OCI-M2 (cell line): Measurements from ENCODE around the gene HAS3.
"Not testable (repeated sequence)": the region's sequence is repeated elsewhere in the genome, so short reads cannot be mapped to it uniquely, and the experiment has no call there.

Source experiments
- DNase-seq: peaks from one replicate; lab custom pipeline; 2025; ENCODE audit not compliant: unreplicated experiment; lab: John Stamatoyannopoulos, UW

HAS3 gene

DNA sequence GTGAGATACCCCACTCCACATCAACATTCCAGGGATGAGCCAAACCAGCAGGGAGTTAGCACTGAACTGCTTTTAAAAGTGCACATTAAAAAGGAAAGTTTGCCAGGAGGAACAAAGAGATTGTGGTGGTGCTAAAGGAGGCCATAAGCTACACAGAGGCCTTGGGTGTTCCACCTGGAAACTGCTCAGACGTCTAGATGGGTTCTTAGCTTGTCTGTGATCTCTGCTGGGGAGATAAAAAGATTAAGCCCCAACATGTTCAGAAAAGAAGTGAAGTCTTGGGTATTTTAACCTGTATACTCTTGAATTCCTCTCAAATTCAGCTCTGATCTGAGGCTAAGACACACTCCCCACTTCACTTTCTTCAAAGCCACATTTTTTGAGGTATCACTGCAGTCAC is 10.4 kb downstream of the HAS3 start:
- DNase-seq: no peak

DNA sequence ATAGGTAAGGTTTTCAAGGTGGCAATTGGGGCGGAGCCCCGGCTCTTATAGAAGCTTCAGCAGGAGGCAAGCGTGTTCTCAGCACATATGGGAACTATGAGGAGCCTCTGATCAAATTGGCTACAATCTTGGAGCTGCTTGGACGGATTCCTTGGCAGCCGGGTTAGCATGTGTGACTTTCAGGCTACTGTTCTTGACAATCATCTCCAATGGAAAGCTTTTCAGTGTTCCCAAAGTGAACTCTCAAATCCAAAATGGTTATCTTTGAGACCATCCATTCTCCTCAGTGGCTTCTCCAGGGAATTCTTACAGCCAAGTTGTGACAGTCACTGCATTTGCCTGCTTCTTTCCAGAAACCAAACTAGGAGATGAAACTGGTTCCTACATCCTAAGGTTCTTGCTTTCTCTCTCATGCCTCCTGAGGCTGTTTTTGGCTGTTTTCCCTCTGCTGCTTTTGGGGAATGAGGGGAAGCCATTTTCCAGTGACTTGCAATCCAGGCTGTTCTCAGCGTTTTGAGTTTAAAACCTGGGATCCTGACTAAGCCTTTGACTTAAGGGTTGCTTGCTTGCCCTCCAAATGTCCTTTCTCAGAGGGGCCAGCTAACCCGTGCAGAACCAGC is 10.9 kb downstream of the HAS3 start:
- no peak for DNase-seq

DNA sequence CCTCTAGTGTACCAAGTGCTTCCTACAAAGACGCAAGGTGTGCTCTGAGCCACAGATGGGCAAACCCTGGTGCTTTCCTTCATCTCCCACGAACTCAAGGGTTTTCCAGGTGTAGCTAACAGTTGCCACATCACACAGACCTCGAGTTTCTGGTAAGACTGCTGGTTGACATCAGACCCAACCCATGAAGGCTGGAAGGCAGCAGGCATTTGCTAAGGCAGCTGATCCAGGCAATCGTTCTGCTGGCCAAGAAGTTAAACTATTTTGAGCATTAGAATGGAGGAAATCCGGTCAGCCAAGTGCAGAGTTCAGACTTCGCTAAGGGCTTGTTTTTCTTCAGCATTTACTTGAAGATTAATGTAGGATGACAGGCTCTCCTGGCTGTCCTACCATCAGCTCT is 11.5 kb downstream of the HAS3 start:
- no peak for DNase-seq

DNA sequence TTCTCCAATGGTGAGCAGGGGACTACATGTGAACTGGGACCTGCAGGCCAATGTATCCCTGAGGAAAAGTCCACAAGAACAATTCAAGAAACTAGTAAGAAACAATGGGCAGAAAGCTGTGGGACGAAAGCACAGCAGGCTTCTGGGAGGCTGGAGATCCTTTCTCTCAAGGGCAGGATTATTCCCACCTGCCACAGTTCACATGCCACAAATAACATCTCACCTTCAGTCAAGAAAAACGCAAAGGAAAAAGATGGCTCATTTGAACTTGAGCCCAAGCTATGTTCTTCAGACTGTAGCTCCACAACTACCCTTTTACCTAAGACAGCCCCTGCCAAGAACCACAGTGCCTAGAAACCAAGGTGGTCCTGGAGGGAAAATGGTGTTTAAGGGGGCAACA is 13.0 kb downstream of the HAS3 start:
- no peak for DNase-seq

DNA sequence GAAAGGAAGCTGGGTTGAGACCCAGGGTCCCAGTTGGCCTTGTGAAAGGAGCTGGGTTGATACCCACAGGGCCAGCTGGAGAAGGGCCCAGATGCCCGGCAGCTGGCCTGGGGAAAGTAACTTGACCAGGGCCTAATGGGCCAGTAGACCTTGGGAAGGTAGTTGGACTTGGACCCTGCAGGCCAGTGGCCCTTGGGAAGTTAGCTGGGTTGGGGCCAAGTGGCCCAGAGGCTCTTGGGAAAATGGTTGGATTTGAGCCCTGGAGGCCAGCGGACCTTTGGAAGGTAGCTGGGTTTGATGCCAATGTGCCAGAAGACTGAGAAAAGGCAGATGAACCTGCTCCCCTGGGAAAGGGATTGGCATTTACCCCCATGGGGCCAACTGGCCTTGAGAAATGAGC is 13.5 kb downstream of the HAS3 start:
- DNase-seq: no peak

DNA sequence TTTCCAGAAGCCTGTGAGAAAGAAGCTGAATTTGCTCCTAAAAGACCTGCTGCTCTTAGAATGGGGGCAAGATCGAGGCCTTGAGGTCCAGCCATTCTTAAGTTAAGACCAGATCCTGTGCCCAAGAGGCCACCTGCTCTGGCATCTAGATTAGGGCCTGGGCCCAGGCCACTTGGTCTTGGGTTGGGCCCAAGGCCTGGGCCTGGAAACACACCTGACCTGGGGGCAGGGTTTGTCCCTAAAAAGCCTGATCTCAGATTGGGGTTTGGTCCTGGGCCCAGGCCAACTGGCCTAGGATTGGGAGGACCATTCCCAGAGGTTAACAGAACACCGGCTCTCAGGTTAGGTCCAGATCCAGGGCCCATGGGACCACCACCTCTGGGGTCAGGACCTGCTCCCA is 14.1 kb downstream of the HAS3 start:
- no peak for DNase-seq

DNA sequence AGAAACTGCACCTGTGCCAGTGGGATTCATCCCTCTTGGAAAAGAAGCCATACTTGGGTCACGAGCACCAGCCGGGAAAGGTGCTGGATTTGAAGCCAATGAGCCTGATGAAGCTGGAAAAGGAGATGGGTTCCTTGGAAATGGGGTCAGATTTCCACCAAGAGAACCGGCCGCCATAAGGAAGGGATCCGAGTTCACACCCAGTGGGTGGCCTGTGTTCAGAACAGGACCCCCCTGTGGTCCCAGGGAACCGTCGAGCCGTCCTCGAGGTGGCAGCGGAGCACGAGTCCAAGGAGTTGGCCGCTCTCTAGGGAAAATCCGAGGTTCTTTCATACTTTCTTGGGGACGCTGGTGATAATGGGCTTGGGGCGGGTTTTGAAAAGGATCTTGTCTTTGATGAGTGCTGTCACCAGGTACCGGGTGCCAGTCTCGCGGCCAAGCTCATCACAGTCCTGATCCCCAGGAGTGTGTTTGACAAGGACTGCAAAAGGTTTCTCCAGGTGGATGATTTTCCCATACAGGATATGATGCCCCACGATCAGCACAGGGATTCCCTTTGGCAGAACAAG is 14.7 kb downstream of the HAS3 start:
- DNase-seq: no peak

DNA sequence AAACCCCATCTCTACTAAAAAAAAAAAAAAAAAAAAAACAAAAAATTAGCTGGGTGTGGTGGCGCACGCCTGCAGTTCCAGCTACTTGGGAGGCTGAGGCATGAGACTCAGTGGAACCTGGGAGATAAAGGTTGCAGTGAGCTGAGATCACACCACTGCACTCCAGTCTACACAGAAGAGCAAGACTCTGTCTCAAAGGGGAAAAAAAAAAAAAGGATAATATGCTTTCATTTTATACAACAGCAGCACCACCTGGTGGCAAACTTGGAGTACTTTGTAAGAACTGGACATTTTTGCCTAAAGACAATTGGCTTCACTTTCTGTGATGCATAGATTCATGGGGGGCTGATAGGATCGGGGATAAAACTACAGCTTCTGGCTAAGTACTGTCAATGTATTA is 18.5 kb downstream of the HAS3 start:
- no peak for DNase-seq

DNA sequence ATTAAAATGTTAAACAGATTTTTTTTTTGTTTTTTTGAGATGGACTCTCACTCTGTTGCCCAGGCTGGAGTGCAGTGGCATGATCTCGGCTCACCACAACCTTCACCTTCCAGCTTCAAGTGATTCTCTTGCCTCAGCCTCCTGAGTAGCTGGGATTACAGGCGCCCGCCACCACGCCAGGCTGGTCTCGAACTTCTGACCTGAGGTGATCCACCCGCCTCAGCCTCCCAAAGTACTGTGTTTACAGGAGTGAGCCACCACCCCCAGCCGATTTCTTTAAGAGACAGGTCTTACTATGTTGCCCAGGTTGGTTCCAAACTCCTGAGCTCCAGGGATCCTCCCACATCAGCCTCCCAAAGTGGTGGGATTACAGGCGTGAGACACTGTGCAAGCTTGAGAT is 19.0 kb downstream of the HAS3 start:
- not testable (repeated sequence) for DNase-seq

DNA sequence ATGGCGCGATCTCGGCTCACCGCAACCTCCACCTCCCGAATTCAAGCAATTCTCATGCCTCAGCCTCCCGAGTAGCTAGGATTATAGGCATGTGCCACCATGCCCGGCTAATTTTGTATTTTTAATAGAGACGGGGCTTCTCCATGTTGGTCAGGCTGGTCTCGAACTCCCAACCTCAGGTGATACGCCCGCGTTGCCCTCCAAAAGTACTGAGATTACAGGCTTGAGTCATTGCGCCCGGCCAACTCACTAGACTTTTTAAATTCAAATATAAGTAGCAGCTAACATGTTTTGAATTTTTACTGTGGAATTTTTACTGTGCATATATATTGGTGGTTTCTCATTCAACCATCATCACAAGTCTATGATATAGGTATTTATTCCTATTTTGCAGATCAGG is 19.5 kb downstream of the HAS3 start:
- not testable (repeated sequence) for DNase-seq

DNA sequence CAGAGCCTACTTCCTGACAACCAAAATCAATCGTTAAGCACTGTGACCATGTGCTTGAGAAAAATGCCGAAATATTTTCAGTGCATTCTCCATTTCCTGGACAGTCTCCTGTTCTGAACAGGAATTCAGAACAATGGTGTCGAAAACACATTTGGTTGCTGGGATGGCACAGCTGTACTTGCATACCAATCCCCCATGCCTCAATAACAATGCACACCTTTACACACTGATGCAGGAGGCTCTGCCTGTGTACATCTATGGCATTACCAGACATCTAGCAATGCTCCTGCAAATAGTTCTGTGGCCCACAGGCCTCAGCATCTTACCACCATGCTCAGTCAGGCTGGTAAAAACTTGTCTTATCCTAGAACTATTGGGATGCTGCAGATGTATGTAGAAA is 20.8 kb downstream of the HAS3 start:
- no peak for DNase-seq

DNA sequence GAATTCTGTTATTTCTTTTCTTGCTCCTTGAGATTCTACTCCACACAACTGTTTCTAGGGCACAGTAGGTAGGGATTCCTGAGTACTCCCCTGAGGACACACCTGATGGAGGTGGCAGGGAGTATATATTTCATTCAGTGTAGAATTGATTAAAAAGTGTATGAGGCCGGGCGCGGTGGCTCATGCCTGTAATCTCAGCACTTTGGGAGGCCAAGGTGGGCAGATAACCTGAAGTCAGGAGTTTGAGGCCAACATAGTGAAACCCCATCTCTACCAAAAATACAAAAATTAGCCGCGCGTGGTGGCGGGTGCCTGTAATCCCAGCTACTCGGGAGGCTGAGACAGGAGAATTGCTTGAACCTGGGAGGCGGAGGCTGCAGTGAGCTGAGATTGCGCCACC is 21.3 kb downstream of the HAS3 start:
- DNase-seq: not testable (repeated sequence)

DNA sequence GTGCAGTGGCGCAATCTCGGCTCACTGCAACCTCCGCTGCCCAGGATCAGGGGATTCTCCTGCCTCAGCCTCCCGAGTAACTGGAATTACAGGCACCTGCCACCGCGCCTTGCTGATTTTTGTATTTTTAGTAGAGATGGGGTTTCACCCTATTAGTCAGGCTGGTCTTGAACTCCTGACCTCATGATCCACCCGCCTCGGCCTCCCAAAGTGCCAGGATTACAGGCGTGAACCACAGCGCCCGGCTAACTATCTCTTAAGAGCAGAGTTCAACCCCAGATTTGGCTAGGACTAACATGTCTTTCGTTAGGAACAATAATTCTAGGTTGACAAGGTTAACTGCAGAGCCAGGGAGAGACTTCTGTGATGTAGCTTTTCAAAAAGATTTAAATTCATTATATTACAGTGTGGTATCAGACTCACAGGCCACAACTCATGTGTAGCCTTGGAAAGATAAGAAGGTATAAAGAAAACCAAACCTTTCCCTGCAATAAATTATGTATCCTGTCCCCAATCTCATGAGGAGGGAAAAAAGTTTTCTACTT is 22.6 kb downstream of the HAS3 start:
- DNase-seq: no peak

DNA sequence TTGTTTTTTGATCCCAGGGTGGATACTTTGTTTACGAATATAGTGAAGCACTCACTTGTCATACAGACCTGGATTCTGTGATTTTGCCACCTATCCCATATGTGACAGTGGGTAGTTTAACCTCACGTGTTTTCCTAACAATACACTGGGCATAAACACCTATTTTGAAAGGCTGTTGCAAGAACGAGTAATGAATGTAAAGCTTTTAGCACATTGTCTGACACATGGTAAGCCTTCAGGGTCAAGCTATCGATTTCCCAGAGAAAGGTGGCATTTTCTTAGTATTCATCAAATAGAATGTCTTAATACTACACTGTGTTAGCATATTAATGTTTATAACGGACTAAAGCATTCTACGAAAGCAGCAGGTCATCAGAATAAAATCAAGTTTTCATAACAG is 25.0 kb downstream of the HAS3 start:
- DNase-seq: no peak

DNA sequence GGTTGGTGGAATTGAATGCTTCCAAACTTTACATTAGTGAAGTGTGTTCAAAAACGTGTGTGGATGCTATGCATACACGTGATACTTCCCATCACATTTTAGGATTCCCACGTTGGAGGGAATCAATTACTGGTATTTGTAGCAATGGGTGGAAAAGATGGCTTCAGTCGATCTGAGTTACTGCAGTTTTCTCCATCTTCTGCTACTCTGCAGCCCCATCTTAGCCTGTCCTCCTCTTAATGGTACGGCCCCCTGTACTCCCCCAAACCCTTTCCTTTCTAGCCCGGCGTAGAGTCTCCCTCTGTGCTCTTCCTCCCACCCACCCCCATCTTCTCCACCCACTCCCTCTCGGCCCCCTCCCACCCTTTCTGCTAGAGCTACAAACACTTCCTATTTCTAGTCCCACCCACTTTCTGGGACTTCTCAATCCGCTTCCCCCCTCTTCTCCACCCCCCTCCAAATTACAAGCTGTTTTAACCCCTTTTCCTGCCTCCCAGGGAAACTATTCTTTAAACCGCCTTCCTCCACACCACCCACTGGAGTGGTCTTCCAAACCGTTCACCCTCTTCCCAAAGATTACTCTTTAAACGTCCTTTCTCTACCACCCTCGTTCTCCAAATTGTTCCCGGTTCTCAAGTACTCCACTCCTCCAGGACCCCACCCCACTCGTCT is 25.9 kb downstream of the HAS3 start:
- DNase-seq: no peak

DNA sequence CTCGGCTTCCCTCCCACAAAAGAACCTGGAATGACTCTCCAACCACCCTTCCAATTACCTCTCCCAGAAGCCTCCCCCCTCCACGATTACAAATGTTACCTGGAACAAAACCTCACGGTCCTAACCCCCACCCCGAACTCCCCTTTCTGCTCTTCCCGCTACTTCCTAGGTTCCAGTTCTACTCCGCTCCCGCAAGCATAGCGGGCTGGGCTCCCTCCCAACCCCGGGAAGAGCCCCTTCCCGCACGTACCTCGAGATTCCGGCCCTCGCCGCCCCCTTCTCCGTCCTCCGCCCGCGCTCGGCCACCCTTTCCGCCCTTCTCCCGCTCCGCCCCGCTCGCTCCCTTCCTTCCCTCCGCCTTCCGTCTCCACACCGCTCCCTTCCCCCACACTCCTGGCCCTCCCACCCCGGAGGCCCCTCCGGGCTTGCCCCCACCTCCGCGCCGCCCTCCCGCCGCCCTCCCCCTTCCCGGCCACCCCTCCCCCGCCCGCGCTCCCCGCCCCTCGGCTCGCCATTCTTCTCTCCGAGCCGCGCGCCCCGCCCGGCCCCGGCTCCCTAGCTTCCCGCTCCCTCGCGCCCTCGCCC is 26.5 kb downstream of the HAS3 start:
- no peak for DNase-seq

DNA sequence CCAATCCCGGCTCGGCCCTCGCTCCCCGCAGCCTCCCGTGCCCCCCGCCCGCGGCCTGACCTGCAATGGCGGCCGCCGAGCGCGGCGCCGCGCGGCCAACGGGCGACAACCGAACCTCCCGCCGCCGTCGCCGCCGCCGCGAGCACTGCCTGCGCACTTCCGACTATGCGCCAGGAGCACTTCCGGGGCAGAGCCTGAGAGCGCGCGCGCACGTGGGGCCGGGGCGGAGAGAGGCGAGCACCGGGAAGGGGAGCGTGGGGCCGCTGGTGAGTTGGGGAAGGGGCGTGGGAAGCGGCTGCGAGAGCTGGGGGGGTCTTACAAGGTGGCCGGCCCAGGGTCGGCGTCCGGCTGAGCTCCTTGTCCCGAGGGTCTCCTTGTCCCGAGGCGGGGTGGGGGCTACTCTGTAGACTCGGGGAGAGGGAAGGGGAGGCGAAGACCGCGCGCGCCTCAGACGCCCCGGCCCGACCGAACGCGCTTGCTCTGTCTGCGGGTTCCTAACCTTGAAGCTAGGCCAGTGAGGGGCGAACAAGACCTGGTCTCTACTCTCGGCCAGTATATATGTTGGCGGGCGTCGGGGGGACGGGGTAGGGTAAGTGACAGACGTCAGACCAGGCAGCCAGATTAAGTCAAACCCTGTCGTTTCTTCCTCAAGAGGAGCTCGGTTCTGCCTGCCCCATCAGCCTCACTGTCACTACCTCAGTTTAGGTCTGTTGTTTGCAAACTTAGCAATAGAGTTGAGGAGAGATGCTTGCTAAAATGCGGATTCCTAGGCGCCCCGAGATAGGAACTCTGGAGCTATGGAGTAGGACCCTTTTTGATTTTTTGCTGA is 27.2 kb downstream of the HAS3 start, which contains the start of the genes CHTF8 and UTP4:
CHTF8 (minus strand) TSS at position 165 of the 829 bp plus-strand sequence. CDS start 11,130 bp downstream, outside the sequence.
UTP4 (plus strand) TSS at position 226 of the 829 bp plus-strand sequence. CDS start 811 bp downstream, outside the sequence.
- no peak for DNase-seq

DNA sequence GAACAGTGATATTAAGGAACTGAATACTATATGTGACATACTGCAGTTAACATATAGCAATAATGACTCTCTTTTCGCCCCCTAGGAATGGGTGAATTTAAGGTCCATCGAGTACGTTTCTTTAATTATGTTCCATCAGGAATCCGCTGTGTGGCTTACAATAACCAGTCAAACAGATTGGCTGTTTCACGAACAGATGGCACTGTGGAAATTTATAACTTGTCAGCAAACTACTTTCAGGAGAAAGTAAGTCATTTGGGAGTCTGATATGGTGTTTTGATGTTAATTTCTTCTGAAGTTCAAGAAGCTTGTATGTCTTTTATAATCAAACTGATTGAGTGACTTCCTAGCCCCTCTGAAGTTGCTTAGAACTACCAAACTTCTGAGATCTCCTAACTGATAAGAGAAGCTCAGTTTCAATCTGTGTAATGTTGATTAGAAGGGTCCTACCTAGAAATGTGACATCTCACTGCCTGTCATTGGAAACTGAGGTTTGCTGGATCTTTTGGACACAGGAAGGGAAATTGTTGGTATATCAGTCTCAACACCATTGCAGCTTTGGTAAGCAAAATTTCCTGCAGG is 28.0 kb downstream of the HAS3 start:
- DNase-seq: no peak

DNA sequence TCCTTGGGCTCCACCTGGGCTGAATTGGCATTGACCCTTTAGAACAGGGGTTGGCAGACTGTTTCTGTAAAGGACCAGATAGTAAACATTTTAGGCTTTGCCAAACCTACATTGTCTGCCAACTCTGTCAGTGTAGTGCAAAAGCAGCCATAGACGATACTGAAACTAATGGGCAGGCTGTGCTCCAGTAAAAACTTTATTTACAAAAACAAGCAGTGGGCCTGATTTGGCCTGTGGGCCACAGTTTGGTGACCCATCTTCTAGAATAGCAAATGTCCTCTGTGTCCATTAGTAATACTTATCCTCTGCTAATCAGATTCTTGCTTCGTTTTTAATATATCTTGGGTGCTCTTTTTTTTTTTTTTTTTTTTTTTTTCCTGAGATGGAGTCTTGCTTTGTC is 33.2 kb downstream of the HAS3 start:
- DNase-seq: no peak

DNA sequence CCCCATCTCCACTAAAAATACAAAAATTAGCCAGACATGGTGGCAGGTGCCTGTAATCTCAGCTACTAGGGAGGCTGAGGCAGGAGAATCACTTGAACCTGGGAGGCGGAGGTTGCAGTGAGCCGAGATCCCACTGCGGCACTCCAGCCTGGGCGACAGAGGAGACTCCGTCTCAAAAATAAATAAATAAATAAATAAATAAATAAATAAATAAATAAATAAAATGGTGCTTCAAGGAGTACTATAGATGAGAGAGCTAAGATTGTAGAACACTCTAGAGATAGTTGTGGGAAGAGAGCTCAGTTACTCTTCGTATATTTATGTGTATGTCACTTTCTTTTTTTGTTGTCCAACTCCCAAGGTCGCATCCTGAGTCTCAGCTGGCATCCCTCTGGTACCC is 34.0 kb downstream of the HAS3 start:
- DNase-seq: not testable (repeated sequence)

DNA sequence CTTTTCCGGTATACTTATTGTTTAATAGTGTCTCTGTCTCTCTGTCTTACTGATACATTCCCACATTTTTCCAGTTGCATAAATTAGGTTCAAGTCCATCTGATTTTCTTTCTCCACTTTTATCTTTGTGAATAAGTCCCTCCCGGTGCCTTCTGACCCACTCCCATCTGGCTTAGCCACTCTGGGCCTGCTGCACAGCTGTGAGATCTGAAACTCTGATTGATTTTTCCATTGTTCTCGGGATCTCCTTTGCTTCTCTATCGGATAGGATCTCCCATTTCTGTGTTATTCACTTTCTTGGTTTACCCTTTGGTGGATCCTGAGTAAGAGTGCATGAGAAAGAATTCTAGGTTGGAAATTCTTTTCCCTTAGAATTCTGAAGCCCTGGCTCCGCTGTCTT is 35.6 kb downstream of the HAS3 start:
- DNase-seq: no peak
